ENCODE results near the gene CENPX.

Gene CENPX

GRCh38 chr17:82033359-82034085 lies 10.8 kb upstream of the CENPX start:
- Histone ChIP-seq H3K36me3 (ENCODE audit: control insufficient read depth, insufficient read depth, low read length) (no peaks in the 10 kb centered on the region), H3K4me1 (ENCODE audit: control insufficient read depth, insufficient read depth, low read length) (peaks cover 12% of the 10 kb centered on the region), H3K9ac (ENCODE audit: low read length) (no peak overlapping the region), H3K4me3 (ENCODE audit: low read length) (no peak overlapping the region), H3K27me3 (ENCODE audit: control insufficient read depth, insufficient read depth, low read length) (peaks cover 6% of the 10 kb centered on the region), H3K27ac (ENCODE audit: low read depth, low read length) (no peak overlapping the region)

- H3K36me3 ChIP-seq (ENCODE audit: control insufficient read depth, insufficient read depth, low read length): no peaks in the 10 kb centered on the region
- H3K9ac ChIP-seq (ENCODE audit: low read length): no peak overlapping the region
- no peak overlapping the region for H3K27ac ChIP-seq (ENCODE audit: low read depth, low read length)
- peaks cover 10% of the 10 kb centered on the region for H3K4me1 ChIP-seq (ENCODE audit: control insufficient read depth, insufficient read depth, low read length)
- H3K27me3 ChIP-seq (ENCODE audit: control insufficient read depth, insufficient read depth, low read length): peaks cover 6% of the 10 kb centered on the region
- no peak overlapping the region for H3K4me3 ChIP-seq (ENCODE audit: low read length)
Measured at GRCh38 chr17:82031885-82032627, 9.4 kb upstream of the CENPX start.

GRCh38 chr17:82031303-82031884 lies 8.7 kb upstream of the CENPX start, which contains the start of gene RAC3:
RAC3 (plus strand) TSS chr17:82031678; CDS start chr17:82031762, 84 bp downstream.
- no peak within 1 kb of the TSS for H3K27ac ChIP-seq (ENCODE audit: low read depth, low read length)
- peak within 1 kb of the TSS; percentile 73 for H3K4me3 ChIP-seq (ENCODE audit: low read length)
- H3K4me1 ChIP-seq (ENCODE audit: control insufficient read depth, insufficient read depth, low read length): peaks cover 4% of the 10 kb centered on the region
- no peaks in the 10 kb centered on the region for H3K36me3 ChIP-seq (ENCODE audit: control insufficient read depth, insufficient read depth, low read length)
- H3K9ac ChIP-seq (ENCODE audit: low read length): no peak within 1 kb of the TSS
- peaks cover 6% of the 10 kb centered on the region for H3K27me3 ChIP-seq (ENCODE audit: control insufficient read depth, insufficient read depth, low read length)

- H3K4me1 ChIP-seq (ENCODE audit: control insufficient read depth, insufficient read depth, low read length): peaks cover 4% of the 10 kb centered on the region
- no peaks in the 10 kb centered on the region for H3K36me3 ChIP-seq (ENCODE audit: control insufficient read depth, insufficient read depth, low read length)
- H3K27ac ChIP-seq (ENCODE audit: low read depth, low read length): no peak overlapping the region
- H3K27me3 ChIP-seq (ENCODE audit: control insufficient read depth, insufficient read depth, low read length): peaks cover 6% of the 10 kb centered on the region
- H3K9ac ChIP-seq (ENCODE audit: low read length): no peak overlapping the region
- peak overlapping the region; percentile 73 for H3K4me3 ChIP-seq (ENCODE audit: low read length)
Measured at GRCh38 chr17:82030470-82031302, 8.0 kb upstream of the CENPX start.

GRCh38 chr17:82029990-82030469 lies 7.4 kb upstream of the CENPX start:
- no peak overlapping the region for H3K27ac ChIP-seq (ENCODE audit: low read depth, low read length)
- no peak overlapping the region for H3K9ac ChIP-seq (ENCODE audit: low read length)

GRCh38 chr17:82029391-82029790 lies 6.7 kb upstream of the CENPX start:
- Histone ChIP-seq H3K4me3 (ENCODE audit: low read length) (no peak overlapping the region), H3K36me3 (ENCODE audit: control insufficient read depth, insufficient read depth, low read length) (no peaks in the 10 kb centered on the region), H3K9ac (ENCODE audit: low read length) (no peak overlapping the region), H3K4me1 (ENCODE audit: control insufficient read depth, insufficient read depth, low read length) (peaks cover 4% of the 10 kb centered on the region), H3K27ac (ENCODE audit: low read depth, low read length) (no peak overlapping the region), H3K27me3 (ENCODE audit: control insufficient read depth, insufficient read depth, low read length) (peaks cover 6% of the 10 kb centered on the region)

More at GRCh38 chr17:82029990-82030469, 7.4 kb upstream of the CENPX start:
- no peaks in the 10 kb centered on the region for H3K36me3 ChIP-seq (ENCODE audit: control insufficient read depth, insufficient read depth, low read length)
- peak overlapping the region; percentile 73 for H3K4me3 ChIP-seq (ENCODE audit: low read length)
- H3K27me3 ChIP-seq (ENCODE audit: control insufficient read depth, insufficient read depth, low read length): peaks cover 6% of the 10 kb centered on the region
- peaks cover 4% of the 10 kb centered on the region for H3K4me1 ChIP-seq (ENCODE audit: control insufficient read depth, insufficient read depth, low read length)

GRCh38 chr17:82028966-82029365 lies 6.3 kb upstream of the CENPX start:
- H3K27ac ChIP-seq (ENCODE audit: low read depth, low read length): no peak overlapping the region
- no peak overlapping the region for H3K9ac ChIP-seq (ENCODE audit: low read length)
- peaks cover 6% of the 10 kb centered on the region for H3K27me3 ChIP-seq (ENCODE audit: control insufficient read depth, insufficient read depth, low read length)
- H3K4me3 ChIP-seq (ENCODE audit: low read length): no peak overlapping the region
- no peaks in the 10 kb centered on the region for H3K36me3 ChIP-seq (ENCODE audit: control insufficient read depth, insufficient read depth, low read length)
- H3K4me1 ChIP-seq (ENCODE audit: control insufficient read depth, insufficient read depth, low read length): peaks cover 8% of the 10 kb centered on the region

- no peak overlapping the region for H3K27ac ChIP-seq (ENCODE audit: low read depth, low read length)
- peaks cover 6% of the 10 kb centered on the region for H3K27me3 ChIP-seq (ENCODE audit: control insufficient read depth, insufficient read depth, low read length)
- no peak overlapping the region for H3K9ac ChIP-seq (ENCODE audit: low read length)
- H3K36me3 ChIP-seq (ENCODE audit: control insufficient read depth, insufficient read depth, low read length): no peaks in the 10 kb centered on the region
- peaks cover 8% of the 10 kb centered on the region for H3K4me1 ChIP-seq (ENCODE audit: control insufficient read depth, insufficient read depth, low read length)
- H3K4me3 ChIP-seq (ENCODE audit: low read length): no peak overlapping the region
Measured at GRCh38 chr17:82028246-82028645, 5.6 kb upstream of the CENPX start.

GRCh38 chr17:82025401-82026107 lies 2.9 kb upstream of the CENPX start:
- H3K27ac ChIP-seq (ENCODE audit: low read depth, low read length): no peak overlapping the region
- H3K36me3 ChIP-seq (ENCODE audit: control insufficient read depth, insufficient read depth, low read length): no peaks in the 10 kb centered on the region
- H3K9ac ChIP-seq (ENCODE audit: low read length): no peak overlapping the region
- H3K27me3 ChIP-seq (ENCODE audit: control insufficient read depth, insufficient read depth, low read length): no peaks in the 10 kb centered on the region
- no peak overlapping the region for H3K4me3 ChIP-seq (ENCODE audit: low read length)
- peaks cover 19% of the 10 kb centered on the region for H3K4me1 ChIP-seq (ENCODE audit: control insufficient read depth, insufficient read depth, low read length)

GRCh38 chr17:82024859-82025258 lies 2.2 kb upstream of the CENPX start:
- Histone ChIP-seq H3K27me3 (ENCODE audit: control insufficient read depth, insufficient read depth, low read length) (no peaks in the 10 kb centered on the region), H3K36me3 (ENCODE audit: control insufficient read depth, insufficient read depth, low read length) (no peaks in the 10 kb centered on the region), H3K27ac (ENCODE audit: low read depth, low read length) (no peak overlapping the region), H3K4me1 (ENCODE audit: control insufficient read depth, insufficient read depth, low read length) (peaks cover 15% of the 10 kb centered on the region), H3K9ac (ENCODE audit: low read length) (no peak overlapping the region), H3K4me3 (ENCODE audit: low read length) (no peak overlapping the region)

- peak overlapping the region; percentile 82 for H3K4me3 ChIP-seq (ENCODE audit: low read length)
- peaks cover 15% of the 10 kb centered on the region for H3K4me1 ChIP-seq (ENCODE audit: control insufficient read depth, insufficient read depth, low read length)
- H3K9ac ChIP-seq (ENCODE audit: low read length): peak overlapping the region; percentile 40
- H3K36me3 ChIP-seq (ENCODE audit: control insufficient read depth, insufficient read depth, low read length): no peaks in the 10 kb centered on the region
- H3K27me3 ChIP-seq (ENCODE audit: control insufficient read depth, insufficient read depth, low read length): no peaks in the 10 kb centered on the region
- H3K27ac ChIP-seq (ENCODE audit: low read depth, low read length): no peak overlapping the region
Measured at GRCh38 chr17:82023447-82024241, 966 bp upstream of the CENPX start.
